ENCODE measurements around the gene TBC1D13.
A peak's percentile ranks its signal among the peaks of the same experiment; 100 is the strongest.
"Not testable (repeated sequence)": the region's sequence is repeated elsewhere in the genome, so short reads cannot be mapped to it uniquely, and the experiment has no call there.

Gene TBC1D13

GRCh38 chr9:128821584-128822406 is 34.7 kb downstream of the TBC1D13 start:
- DNase-seq (ENCODE audit: low spot score) = no peak

DNA sequence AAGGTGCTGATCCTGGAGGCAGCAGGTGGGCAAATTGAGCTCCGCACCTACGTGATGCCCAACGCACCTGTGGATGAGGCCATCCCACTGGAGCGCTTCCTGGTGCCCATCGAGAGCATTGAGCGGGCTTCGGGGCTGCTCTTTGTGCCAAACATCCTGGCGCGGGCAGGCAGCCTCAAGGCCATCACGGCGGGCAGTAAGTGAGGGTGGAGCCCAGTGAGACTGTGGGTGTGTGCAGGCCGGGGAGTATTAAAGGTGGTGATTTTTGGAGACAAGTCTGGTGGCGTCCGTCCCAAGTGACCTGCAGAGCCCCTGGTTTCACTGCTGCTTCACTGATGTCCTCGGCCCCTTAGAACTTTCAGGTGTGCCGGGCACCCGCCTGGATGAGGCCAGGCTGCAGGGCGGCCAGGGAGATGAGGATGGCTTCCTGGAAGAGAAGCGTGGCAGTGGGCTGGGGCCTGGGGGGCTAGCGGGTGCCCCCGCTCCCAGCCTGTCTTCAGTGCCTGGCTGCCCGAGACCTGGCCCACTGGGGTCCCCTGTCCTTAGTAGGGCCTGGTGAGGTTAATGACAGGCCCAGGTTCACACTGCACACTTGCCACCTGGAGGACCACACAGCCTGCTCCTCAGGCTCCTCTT is 35.5 kb downstream of the TBC1D13 start:
- DNase-seq (ENCODE audit: low spot score) = no peak

DNA sequence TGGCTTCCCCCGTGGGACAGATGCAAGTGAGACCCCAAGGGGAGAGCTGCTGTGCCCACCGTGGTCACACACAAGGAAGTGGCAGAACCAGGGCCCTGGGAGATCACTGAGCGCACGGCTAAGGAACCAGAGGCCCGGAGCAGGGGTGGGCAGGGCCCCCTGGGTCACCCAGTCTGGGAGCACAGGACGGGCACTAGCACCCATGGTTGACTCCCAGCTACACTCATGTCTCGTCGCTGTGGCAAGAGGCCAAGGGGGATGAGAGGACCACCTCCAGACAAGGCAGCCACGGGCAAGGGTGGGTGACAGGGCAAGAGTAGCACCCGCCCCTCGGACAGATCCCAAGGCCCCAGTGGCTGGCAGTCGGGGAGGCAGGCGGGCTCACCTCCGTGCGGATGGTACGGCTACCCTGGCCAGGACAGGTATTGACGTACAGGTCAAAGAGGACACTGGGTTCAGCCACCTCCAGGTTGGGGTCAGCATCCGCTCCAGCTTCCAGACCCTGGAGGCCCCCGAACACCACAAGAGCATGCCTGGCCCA is 36.4 kb downstream of the TBC1D13 start:
- DNase-seq (ENCODE audit: low spot score) = no peak

GRCh38 chr9:128823903-128824406 is 36.9 kb downstream of the TBC1D13 start:
- DNase-seq (ENCODE audit: low spot score) = no peak

GRCh38 chr9:128824911-128825310 is 37.9 kb downstream of the TBC1D13 start:
- no peak for DNase-seq (ENCODE audit: low spot score)

GRCh38 chr9:128825923-128826700 is 39.1 kb downstream of the TBC1D13 start:
- DNase-seq (ENCODE audit: low spot score) = no peak

DNA sequence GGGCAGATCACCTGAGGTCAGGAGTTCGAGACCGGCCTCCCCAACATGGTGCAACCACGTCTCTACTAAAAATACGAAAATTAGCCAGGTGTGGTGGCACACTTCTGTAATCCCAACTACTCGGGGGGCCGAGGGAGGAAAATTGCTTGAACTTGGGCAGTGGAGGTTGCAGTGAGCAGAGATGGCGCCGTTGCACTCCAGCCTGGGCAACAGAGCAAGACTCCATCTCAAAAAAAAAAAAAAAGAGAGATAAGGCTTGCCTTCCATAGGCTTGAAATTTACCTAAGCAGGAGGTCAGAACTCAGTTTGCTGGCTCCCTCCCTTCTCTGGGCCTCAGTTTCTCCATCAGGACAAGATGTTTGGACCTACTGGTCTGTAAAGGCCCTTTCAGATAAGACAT is 41.2 kb downstream of the TBC1D13 start:
- DNase-seq (ENCODE audit: low spot score) = no peak

DNA sequence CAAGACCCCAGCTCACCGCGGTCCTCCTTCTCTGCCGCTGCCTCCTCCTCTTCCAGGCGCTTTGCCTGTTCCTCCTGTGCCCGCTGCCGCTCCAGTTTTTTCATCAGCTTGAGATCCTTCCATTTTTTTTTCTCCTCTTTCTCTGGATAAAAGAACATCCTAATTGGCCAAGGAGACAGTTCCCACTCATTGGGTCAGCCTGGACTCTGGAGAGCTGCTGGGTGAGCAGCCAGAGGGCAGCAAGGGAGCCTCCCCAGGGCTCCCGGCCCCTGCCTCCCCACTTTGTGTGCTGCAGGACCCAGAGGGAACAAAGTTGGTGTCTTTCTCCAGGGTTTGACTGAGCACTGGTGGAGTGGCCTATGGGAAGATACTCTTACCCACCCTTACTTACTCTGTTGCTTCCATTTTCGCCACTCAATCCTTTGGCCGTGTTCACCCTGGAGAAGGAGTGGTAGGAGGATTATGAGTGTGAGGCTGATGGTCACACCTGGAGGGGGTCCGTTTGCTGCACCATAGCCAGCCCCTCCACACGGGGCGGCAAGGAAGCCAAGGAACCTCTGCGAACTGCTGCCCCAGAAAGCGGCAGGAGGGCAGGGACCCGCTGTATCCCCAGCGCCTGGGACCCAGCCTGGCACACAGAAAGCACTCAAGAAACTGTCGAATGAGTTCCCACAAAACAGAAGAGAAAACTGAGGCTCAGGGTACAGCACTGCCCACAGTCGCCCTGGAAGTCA is 41.8 kb downstream of the TBC1D13 start:
- peak; percentile 13 for DNase-seq (ENCODE audit: low spot score)

DNA sequence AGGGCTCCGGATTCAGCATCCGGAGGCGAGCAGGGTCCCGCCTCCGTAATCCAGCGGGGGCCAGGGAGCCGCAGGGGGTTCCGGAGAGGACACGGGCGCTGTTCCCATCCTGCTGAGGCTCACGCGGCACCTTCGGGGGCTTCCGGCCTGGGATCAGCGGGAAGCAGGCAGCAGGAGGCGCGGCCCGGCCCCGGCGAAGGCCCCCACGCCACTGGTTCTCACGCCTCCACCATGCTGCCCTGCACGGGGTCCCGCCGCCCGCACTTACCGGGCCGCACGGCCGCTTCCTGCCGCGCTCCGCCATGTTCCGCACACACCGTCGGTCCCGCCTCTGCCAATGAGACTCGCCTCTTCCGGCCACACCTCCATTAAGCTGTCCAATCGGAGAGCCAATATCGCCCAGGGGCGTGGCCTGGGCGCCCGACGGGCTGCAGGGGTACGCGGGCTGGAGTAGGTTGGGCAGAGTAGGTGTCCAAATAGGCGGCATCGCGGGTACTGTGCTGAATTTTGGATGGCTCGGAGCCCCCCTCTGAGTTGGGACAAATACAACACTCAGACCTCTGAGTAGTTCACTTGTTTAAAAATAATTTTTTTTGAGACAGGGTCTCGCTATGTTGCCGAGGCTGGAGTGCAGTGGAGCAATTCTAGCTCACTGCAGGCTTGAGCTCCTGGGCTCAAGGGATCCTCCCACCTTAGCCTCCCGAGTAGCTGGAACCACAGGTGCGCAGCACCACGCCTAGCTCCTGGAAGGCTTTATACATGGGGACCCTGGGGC is 42.6 kb downstream of the TBC1D13 start, which contains the start of gene SPOUT1:
TSS of gene SPOUT1 (minus strand) at position 318 of the 775 bp plus-strand sequence. CDS start at position 304, 14 bp downstream.
- DNase-seq (ENCODE audit: low spot score) = peak; percentile 100

- peak; percentile 2 for DNase-seq (ENCODE audit: low spot score)
Observed at GRCh38 chr9:128833696-128834095, 46.6 kb downstream of the TBC1D13 start.

DNA sequence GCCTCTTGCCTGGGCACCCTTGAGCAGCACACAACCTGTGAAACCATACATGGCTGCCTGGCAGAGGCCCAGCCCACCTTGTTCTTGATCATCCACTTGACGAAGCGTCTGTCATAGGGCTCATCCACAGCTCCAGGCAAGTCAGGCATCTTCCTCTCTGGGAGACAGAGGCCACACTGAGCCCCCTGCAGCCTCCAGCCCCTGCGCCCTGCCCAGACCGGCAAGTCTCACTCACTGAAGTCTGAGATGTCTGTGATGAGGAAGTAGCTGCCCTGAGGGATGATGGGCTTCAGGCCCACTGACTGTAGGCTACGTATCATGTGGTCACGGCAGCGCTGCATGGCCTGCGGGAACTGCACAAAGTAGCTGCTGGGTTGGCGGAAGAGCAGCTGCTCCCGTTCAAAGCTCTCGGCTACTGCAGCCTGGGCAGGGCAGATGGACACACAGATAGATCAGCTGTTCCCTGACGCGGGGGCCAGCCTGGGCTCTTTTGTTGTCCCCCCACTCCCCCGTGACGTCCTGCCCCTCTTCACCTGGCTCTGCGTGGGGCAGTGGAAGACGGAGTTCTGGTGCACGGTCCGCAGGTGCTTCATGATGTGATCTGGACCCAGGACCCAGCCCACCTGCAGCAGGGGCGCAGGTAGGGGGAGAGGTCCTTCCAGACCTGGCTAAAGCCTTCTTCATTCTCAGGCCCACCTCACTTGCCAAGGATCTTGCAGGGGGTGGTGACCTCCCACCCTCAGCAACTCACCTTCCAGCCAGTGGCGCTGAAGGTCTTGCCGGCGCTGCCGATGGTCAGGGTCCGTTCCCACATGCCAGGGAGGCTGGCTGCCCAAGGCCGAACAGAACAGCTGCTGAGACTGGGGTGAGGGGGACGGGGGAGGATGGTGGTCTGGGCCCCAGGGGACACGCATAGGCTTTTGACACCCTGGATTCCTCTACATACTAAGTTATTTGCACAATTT is 48.5 kb downstream of the TBC1D13 start:
- DNase-seq (ENCODE audit: low spot score) = peak; percentile 4

- no peak for DNase-seq (ENCODE audit: low spot score)
Observed at GRCh38 chr9:128836509-128837145, 49.6 kb downstream of the TBC1D13 start.

DNA sequence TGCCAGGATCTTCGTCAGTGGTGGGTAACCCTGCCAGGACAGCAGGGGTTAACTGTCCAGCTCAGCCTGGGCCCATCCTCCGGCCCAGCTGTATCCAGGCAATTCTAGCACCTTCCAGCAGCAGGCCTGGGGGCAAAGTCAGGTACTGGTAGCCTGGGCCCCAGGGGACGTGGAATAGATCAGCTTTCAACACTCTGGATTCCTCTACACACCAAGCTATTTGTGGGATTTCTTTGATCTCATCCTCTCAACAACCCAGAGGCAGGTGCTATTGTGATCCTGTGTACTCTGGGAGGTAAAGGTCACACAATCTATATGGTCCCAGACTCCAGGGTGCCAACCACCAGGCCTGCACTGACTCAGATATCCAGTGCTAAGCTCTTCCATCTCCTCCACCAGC is 51.3 kb downstream of the TBC1D13 start:
- DNase-seq (ENCODE audit: low spot score) = no peak

- no peak for DNase-seq (ENCODE audit: low spot score)
Observed at GRCh38 chr9:128840524-128840923, 53.5 kb downstream of the TBC1D13 start.

- no peak for DNase-seq (ENCODE audit: low spot score)
Observed at GRCh38 chr9:128841694-128842492, 54.8 kb downstream of the TBC1D13 start.

DNA sequence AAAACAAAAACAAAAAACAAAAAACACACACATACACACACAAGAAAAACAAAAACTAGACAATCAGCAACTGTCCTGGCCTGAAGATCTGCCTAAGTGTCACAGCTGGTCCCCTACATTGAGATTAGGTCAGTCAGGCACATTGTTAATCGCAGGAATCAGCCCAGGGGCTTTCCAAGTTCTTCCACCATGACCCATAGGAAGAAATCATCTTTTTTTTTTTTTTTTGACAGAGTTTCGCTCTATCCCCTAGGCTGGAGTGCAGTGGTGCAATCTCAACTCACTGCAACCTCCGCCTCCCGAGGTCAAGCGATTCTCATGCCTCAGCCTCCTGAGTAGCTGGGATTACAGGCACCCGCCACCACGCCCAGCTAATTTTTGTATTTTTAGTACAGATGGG is 56.1 kb downstream of the TBC1D13 start:
- not testable (repeated sequence) for DNase-seq (ENCODE audit: low spot score)

DNA sequence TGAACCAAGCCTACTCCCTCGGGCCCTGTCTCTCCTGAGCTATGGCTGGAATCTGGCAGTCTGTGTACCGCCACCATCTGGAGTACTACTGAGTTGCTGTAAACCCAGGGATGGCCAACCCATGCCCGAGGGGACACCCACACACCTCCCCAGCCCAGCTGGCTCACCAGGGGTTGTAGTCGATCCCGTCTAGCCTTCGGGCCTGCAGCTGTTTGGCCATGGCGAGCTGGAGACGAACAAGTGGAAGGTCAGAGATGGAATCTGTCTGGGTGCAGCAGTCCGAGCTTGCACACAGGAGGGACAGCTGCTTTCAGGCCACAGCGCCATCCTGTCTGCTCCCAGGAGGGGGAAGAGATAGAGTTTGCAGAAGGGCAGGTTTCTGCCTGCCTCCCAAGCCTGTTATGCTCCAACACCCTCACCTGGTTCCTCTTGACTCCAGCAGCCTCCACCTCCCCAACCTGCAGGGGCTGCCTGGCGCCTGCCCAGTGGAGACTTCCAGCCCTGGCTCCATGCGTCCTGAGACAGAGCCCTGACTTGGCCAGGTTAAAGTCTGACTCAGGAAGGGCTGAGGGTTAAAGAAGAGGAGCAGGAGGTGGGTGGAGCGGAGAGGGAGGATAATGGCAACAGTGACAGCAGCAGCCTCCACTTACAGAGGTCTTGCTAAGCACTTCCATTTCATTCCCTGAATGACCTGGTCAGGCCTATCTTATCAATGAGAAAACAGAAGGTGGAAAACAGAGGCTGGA is 58.3 kb downstream of the TBC1D13 start:
- DNase-seq (ENCODE audit: low spot score) = peak; percentile 71

Measured in iPS-NIHi11 (cell line).